ENCODE measurements around the gene USP34.
"Not testable (repeated sequence)": the region's sequence is repeated elsewhere in the genome, so short reads cannot be mapped to it uniquely, and the experiment has no call there.

Gene USP34

GRCh38 chr2:61421611-61422010, 49.3 kb downstream of the USP34 start:
- peak in 1 of 2 donors; percentile 17 for DNase-seq

GRCh38 chr2:61420991-61421544, 49.8 kb downstream of the USP34 start:
- DNase-seq = no peak

GRCh38 chr2:61419570-61419969, 51.3 kb downstream of the USP34 start:
- DNase-seq = no peak

- peak in 1 of 2 donors; percentile 45 for DNase-seq
Measured at GRCh38 chr2:61419129-61419528, 51.8 kb downstream of the USP34 start.

DNA sequence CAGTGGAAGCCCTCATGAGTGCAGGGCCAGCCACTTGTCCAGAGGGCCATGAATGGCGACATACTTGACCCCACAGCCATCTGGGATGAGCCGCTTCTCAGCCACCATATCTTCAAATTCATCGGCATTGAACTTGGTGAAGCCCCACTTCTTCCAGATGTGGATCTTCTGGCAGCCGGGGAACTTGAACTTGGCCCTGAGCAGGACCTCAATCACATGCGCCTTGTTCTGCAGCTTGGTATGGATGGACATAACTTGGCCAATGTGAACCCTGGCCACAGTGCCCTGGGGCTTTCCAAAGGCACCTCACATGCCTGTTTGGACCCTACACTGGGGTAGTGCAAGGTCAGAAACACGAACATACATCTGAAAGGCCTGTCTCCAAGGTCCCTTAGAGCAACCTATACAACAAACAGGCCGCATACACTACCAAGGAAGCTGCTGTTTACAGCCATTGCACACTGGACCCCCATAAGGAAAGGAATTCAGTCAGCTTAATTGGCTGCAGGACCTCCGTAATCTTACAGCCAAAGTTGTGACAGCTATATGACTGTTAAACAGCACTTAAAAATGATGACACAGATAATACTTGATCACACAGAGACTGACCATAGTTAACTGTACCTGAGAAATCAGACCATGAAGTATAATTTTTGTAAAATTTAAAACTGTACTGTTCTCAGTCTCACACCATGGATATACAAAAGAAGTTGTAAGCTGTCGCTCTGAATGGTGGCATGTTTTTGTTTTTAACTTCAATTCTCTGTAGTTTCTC, 53.8 kb downstream of the USP34 start:
- DNase-seq = no peak

- DNase-seq = no peak
Measured at GRCh38 chr2:61415265-61415664, 55.6 kb downstream of the USP34 start.

GRCh38 chr2:61414674-61415073, 56.2 kb downstream of the USP34 start:
- no peak for DNase-seq

GRCh38 chr2:61411109-61411508, 59.8 kb downstream of the USP34 start:
- no peak for DNase-seq

DNA sequence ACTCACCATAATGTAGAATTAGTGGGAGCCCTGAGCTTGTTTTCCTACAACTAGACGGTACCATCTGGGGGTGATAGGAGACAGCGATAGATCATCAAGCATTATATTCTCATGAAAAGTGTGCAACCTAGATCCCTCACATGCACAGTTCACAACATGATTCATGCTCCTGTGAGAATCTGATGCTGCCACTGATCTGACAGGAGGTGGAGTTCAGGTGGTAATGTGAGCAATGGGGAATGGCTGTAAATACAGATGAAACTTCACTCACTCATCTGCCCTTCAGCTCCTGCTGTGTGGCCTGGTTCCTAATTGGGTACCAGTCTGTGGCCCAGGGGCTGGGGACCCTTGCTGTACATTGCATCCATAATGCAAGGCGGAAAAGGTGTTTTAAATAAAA, 60.7 kb downstream of the USP34 start:
- DNase-seq = no peak

DNA sequence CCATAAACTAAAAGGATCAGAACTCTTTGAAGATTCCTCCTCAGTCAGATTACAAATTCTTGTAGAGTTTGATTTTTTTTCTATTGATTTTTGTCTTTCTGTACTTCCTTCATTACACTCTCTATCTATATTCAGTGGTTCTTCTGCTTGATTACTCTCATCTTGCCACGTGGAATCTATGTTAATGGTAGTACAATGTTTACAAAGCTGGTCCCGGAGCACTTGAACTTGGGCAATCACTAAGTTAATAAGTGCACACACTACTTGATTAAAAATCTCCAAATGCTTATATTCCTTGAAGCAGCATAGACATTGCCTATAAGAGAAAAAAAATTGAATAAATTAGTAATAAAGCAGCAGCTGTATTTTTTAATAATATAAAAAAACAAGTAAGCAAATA, 65.1 kb downstream of the USP34 start:
- DNase-seq = no peak

GRCh38 chr2:61404438-61404837, 66.4 kb downstream of the USP34 start:
- no peak for DNase-seq

- DNase-seq = no peak
Measured at GRCh38 chr2:61398413-61398812, 72.5 kb downstream of the USP34 start.

DNA sequence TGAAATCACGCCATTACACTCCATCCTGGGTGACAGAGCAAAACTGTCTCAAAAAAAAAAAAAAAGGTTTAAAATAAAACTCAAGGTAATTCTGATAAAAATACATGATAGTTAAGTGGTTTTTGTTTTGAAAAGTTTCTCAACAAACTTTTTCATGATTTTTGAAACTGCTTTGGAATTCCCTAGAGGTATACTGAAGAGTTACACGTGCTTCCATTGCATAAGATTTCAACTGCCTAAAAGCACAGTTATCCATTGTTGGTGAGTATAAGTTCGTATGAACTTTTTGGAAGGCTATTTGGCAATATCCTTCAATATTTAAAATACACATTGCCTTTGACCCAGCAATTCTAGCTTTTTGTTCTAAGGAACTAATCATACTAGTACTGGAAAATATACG, 74.9 kb downstream of the USP34 start:
- no peak for DNase-seq

- DNase-seq = not testable (repeated sequence)
Measured at GRCh38 chr2:61387588-61387987, 83.3 kb downstream of the USP34 start.

GRCh38 chr2:61380882-61381197, 90.0 kb downstream of the USP34 start:
- DNase-seq = not testable (repeated sequence)

GRCh38 chr2:61380056-61380881, 90.6 kb downstream of the USP34 start:
- no peak for DNase-seq

- no peak for DNase-seq
Measured at GRCh38 chr2:61379521-61379920, 91.4 kb downstream of the USP34 start.

DNA sequence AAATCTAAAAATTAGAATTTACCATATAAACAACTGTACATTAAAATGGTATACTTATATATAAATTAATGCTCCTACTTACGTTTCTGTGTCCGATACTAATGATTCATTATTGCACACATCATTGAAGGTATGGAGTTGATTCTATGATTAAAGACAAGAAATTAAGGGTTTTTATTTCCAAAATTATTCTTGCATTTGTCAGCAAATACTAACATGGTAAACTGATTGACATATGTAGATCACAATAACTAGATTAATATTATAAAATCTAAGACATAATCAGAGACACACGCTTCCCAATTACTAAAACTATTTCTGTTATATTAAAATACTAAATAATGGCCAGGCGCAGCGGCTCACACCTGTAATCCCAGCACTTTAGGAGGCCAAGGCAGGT, 92.6 kb downstream of the USP34 start:
- DNase-seq = no peak

- DNase-seq = no peak
Measured at GRCh38 chr2:61377046-61377445, 93.8 kb downstream of the USP34 start.

- DNase-seq = no peak
Measured at GRCh38 chr2:61376211-61376610, 94.7 kb downstream of the USP34 start.

GRCh38 chr2:61371027-61371426, 99.9 kb downstream of the USP34 start:
- no peak for DNase-seq

GRCh38 chr2:61368687-61369665, 101.9 kb downstream of the USP34 start:
- DNase-seq = peak in 1 of 2 donors; percentile 34

DNA sequence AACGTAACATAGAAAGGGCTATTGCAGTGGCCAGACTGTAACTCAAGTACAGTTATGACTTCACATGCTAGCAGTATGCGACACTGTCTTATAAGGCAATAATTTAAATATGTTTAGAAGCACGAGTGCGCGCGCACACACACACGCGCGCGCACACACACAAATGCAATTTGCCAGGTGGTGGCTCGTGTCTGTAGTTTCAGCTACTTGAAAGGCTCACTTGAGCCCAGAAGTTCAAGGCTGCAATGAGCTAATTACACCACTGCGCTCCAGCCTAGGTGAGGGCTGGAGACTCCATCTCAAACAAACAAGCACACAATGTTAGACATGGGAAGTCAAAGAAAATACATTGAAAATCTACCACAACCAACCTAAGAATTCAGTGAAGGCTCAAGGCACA, 103.7 kb downstream of the USP34 start:
- no peak for DNase-seq

Data from CD4-positive, alpha-beta T cell treated with Interleukin-4 for 1 hour (primary cell).